C4-2B (cell line): Measurements from ENCODE around the gene BLOC1S6.

ENCODE experiments used
- H3K27ac ChIP-seq: fragments of 450-650 bp; 2 replicates; pipeline ENCODE4 v1.5.1; 2017
- CTCF ChIP-seq: fragments of 450-650 bp; conservative IDR thresholded peaks from 2 replicates; pipeline ENCODE4 v1.5.1; 2017; ENCODE audit warnings: mild to moderate bottlenecking
- ZFX ChIP-seq: fragments of 450-650 bp; IDR thresholded peaks from 2 replicates; pipeline ENCODE4 v1.6.1; 2017

The BLOC1S6 gene

GRCh38 chr15:45641374-45641781 lies 54.2 kb downstream of the BLOC1S6 start:
- TF ChIP-seq CTCF (no peak), ZFX (no peak)

GRCh38 chr15:45641999-45642932 lies 55.1 kb downstream of the BLOC1S6 start:
- H3K27ac ChIP-seq = no peak overlapping the region
- no peak for TF ChIP-seq ZFX
- TF ChIP-seq CTCF = no peak

More at GRCh38 chr15:45641374-45641781, 54.2 kb downstream of the BLOC1S6 start:
- no peak overlapping the region for H3K27ac ChIP-seq

- no peak overlapping the region for H3K27ac ChIP-seq
- TF ChIP-seq ZFX = no peak
- no peak for TF ChIP-seq CTCF
These were observed 57.3 kb downstream of the BLOC1S6 start for GRCh38 chr15:45644437-45644836.

GRCh38 chr15:45645026-45645980 lies 58.1 kb downstream of the BLOC1S6 start:
- TF ChIP-seq ZFX (no peak), CTCF (no peak)
- no peak overlapping the region for H3K27ac ChIP-seq

GRCh38 chr15:45646220-45646619 lies 59.0 kb downstream of the BLOC1S6 start:
- no peak overlapping the region for H3K27ac ChIP-seq
- TF ChIP-seq CTCF (no peak), ZFX (no peak)

GRCh38 chr15:45647828-45648227 lies 60.6 kb downstream of the BLOC1S6 start:
- no peak overlapping the region for H3K27ac ChIP-seq
- TF ChIP-seq CTCF (no peak), ZFX (no peak)
